RPMI7951 (cell line): ENCODE measurements around the gene CNEP1R1. TPM values are rescaled to one million over a fixed set of nuclear protein-coding genes. Genes with fewer than 3 reads are reported as not detected.

Experiments
- DNase-seq: peaks from one replicate; pipeline ENCODE4 v3.0.0-alpha.2; 2012; ENCODE audit warnings: low read depth
- total RNA-seq: library from RNA; depleted of rRNA; stranded (reverse); fragments of >200 nt; shearing (Covaris generic); gene quantifications from 2 replicates; pipeline ENCODE4 v1.2.3, GENCODE V29; 2014; rRNA removed

CNEP1R1 gene
- total RNA-seq, 1 experiment from 2014 or later: 37.6 TPM

GRCh38 chr16:50065241-50065623 lies 40.2 kb downstream of the CNEP1R1 start:
- DNase-seq: no peak

GRCh38 chr16:50065624-50066481 lies 40.8 kb downstream of the CNEP1R1 start, which contains the start of gene HEATR3:
Gene HEATR3 (plus strand): TSS chr16:50065970. CDS start chr16:50066132, 162 bp downstream.
- peak; percentile 88 for DNase-seq

- no peak for DNase-seq
These were observed 41.7 kb downstream of the CNEP1R1 start for GRCh38 chr16:50066482-50067289.

- DNase-seq: peak; percentile 56
These were observed 42.3 kb downstream of the CNEP1R1 start for GRCh38 chr16:50067290-50067853.

- DNase-seq: peak; percentile 8
These were observed 43.5 kb downstream of the CNEP1R1 start for GRCh38 chr16:50068550-50068949.

GRCh38 chr16:50069060-50069459 lies 44.0 kb downstream of the CNEP1R1 start:
- DNase-seq: no peak

- DNase-seq: no peak
These were observed 46.1 kb downstream of the CNEP1R1 start for GRCh38 chr16:50071075-50071671.

- no peak for DNase-seq
These were observed 47.7 kb downstream of the CNEP1R1 start for GRCh38 chr16:50072730-50073129.

- no peak for DNase-seq
These were observed 54.5 kb downstream of the CNEP1R1 start for GRCh38 chr16:50079397-50080140.

GRCh38 chr16:50081428-50082018 lies 56.5 kb downstream of the CNEP1R1 start:
- DNase-seq: no peak

- no peak for DNase-seq
These were observed 59.0 kb downstream of the CNEP1R1 start for GRCh38 chr16:50083996-50084395.

- DNase-seq: no peak
These were observed 61.2 kb downstream of the CNEP1R1 start for GRCh38 chr16:50086176-50086575.

Other genes with a start within 250 kb of the CNEP1R1 start
- gene ZNF423, start 169.1 kb upstream of the CNEP1R1 start, total RNA-seq: under 0.01 and 0.10 TPM in 2 replicates
- 13.3 and 14.9 TPM in 2 replicates for gene HEATR3, start 40.7 kb downstream of the CNEP1R1 start, total RNA-seq
- gene TENT4B, start 128.1 kb downstream of the CNEP1R1 start, total RNA-seq: 9.5 and 9.8 TPM in 2 replicates
- gene ADCY7, start 241.3 kb downstream of the CNEP1R1 start, total RNA-seq: 15.9 and 24.6 TPM in 2 replicates